ENCODE measurements around the gene NPPB.

The NPPB gene

GRCh38 chr1:11880911-11881748 is 22.4 kb upstream of the NPPB start:
- DNase-seq: peak; percentile 21

DNA sequence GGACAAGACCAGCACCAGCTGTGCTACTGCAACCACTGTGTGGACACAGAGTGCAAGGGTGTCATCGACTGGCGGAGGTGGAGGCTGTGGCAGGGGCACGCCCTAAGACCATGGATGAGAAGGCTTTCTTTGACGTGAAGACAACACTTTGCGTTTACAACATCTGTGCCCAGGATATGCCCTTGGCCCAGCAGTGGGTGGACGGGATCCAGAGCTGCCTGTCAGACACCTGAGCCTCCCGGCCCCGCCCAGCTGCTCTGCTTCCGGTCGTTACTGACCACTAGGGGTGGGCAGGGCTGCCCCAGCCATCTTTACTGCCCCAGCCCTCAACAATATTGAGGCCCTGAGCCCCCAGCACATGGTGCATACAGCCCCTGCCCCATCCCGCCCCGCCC is 21.4 kb upstream of the NPPB start:
- no peak for DNase-seq

- DNase-seq: no peak
Observed at GRCh38 chr1:11879311-11880180, 20.8 kb upstream of the NPPB start.

DNA sequence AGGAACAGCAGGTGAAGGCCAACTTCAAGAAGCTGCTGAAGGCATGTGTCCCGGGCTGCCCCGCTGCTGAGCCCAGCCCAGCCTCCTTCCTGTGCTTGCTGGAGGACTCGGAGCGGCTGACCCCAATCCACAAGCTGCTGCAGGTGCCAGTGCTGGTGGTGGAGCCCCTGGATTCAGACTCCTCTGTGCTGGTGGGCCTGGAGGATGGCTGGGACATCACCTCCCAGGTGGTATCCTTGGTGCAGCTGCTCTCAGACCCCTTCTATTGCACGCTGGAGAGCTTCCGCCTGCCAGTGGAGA is 20.1 kb upstream of the NPPB start:
- DNase-seq: no peak

GRCh38 chr1:11878081-11878890 is 19.5 kb upstream of the NPPB start:
- DNase-seq: no peak

DNA sequence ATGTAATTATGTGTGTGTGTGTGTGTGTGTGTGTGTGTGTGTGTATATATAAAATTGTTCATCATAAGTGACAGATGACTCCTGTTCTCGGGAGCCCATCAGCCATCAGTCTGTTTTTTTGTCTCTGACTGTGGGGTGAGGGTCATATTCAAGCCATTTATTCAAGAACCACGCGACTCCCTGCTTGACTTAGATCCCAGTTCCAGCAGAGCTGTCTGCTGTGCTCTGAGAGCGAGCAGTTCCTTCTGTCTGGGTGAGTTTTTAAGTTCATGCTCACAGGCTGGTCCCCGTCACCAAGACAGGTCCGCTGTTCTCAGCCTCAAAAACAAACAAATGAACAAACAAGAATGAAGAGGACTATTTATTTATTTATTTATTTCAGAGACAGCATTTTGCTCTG is 18.3 kb upstream of the NPPB start:
- no peak for DNase-seq

DNA sequence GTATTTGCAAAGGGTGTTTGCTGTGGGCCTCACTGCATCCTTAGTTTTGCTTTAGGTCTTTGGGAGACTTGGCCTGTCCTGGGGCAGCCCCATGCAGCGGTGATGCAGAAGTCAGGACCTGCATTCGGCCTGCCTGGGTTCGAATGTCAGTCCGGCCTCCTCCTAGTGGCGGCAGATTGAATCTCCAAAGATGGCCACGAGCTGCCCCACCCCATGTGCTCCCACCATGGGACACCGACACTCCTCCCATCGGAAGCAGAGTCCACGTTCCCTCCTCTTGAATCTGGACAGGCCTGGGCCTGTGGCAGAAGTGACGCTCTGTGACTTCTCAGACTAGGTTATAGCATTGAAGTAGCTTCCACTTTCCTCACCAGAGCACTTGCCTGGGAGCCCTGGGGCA is 16.3 kb upstream of the NPPB start:
- DNase-seq: no peak

DNA sequence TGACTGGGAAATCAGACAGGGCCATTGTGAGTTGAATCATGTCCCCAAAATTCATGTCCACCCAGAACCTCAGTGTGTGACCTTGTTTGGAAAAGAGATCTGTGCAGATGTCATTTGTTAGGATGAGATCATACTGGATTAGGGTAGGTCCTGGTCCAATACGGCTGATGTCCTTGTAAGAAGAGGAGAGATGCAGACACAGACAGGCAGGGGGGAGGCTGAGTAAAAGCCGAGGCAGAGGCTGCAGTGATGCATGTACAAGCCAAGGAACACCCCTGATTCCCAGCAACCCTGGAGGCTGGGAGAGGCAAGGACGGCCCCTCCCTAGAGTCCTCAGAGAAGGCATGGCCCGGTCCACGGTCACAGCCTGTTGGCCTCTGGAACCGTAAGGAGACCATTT is 15.9 kb upstream of the NPPB start:
- no peak for DNase-seq

DNA sequence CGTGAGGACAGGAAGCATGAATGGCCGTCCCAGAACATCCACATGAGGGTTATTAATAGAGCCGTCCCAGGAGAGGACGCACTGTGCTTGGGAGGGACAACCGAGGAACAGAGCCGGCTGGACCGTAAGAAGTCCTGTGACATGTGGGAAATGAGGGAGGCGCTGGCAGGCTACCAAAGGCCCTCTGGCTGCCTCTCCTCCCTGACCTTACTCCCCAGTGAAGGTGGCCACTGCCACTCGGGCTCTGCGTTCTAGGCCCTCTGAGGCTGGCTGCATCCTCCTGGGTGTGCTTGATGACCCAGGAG is 15.5 kb upstream of the NPPB start:
- no peak for DNase-seq

- no peak for DNase-seq
Observed at GRCh38 chr1:11873395-11874257, 14.9 kb upstream of the NPPB start.

GRCh38 chr1:11872545-11872944 is 13.8 kb upstream of the NPPB start:
- no peak for DNase-seq

GRCh38 chr1:11869650-11870207 is 11.0 kb upstream of the NPPB start:
- DNase-seq: no peak

DNA sequence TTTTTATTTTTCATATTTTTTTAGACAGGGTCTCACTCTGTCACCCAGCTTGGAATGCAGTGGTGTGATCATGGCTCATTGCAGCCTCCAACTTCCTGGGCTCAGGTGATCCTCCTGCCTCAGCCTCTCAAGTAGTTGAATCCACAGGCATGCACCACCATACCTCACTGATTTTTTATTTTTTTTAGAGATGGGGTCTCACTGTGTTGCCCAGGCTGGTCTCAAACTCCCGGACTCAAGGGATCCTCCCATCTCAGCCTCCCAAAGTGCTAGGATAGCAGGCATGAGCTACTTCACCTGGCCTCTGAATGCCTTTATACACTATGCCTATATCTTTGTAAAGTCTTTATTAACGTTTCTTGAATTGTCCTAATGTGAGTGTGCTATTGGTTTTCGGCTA is 10.4 kb upstream of the NPPB start:
- no peak for DNase-seq

- DNase-seq: no peak
Observed at GRCh38 chr1:11868331-11868980, 9.7 kb upstream of the NPPB start.

DNA sequence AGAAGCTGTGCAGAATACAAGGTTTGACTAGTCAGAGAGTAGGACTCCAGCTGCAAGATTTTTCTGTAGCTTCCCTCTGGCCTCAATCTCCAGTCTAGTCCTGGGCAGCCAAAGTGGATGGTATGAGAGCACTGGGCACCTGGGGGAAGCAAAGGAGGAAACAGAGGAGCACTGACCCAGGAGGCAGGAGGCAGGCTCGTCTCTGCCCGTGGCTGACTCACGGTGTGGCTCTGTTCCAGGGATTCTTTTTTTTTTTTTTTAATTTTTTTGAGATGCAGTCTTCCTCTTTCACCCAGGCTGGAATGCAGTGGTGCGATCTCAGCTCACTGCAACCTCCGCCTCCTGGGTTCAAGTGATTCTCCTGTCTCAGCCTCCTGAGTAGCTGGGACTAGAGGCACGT is 4.1 kb upstream of the NPPB start:
- peak; percentile 50 for DNase-seq

DNA sequence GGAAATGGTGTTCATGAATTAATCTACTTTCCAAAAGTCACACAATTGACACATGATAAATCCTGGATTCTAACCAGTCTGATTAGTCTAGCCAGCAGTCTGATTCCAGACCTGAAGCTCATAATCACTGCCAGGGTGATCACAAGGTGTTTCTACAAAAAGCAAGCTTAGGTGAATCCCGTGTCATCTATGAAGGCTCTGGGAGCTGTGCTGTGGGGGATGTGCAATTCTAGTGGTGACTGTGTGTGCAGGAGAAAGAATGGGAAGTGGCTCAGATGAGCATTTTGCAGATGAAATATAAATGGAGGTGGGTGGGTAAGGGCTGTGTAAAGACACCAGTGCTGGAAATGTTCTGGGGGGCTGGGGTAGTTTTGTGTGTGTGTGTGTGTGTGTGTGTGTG is 1.8 kb upstream of the NPPB start:
- DNase-seq: no peak

GRCh38 chr1:11860083-11860482 is 1.3 kb upstream of the NPPB start:
- DNase-seq: no peak

DNA sequence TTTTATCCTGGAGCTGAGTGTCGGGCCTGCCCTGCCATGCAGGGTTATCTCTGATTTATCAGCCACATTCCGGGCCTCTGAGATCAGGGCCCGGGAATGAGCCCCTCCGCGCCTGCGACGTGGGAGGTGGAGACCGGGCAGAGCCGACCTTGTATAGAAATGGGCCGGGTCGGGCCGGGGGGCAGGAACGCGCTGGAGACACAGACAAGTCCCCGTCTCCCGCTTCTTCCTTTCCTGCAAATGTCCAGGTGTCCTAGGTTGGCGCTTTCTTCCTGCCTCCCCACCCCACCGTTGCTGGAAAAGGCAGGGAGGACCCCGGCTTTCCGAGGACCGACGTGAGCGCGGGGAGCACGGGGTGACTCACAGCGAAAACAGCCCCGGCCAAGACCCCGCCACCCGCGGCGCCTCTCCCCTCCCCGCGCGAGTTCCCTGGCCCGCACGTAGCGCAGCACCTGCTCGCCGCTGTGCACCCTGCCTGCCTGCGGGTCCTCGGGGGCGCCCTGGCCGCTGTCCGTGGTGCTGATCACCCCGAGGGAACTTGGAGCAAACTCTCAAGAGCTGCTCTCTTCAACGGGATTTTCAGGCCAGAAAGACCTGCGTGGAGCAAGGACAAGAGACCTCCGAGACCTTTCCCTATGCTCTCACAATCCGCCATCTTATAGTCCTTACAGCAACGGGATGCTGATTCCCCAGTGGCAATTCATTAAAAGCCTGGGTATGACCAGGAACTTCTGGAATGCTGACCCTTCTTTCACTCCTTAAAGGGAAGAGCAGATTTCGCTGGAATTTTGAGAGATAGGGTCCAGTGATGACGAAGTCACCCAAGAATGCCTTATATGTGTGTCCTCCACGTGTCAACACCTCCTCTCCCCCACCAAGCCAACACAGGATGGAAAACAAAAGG is 475 bp upstream of the NPPB start:
- no peak for DNase-seq

- no peak for DNase-seq
Observed at GRCh38 chr1:11858158-11858557, 587 bp downstream of the NPPB start.

- DNase-seq: peak; percentile 22
Observed at GRCh38 chr1:11857164-11857851, 1.4 kb downstream of the NPPB start.
